Effector CD8-positive, alpha-beta T cell (primary cell): Measurements from ENCODE around the gene ACLY.
"Not testable (repeated sequence)": the region's sequence is repeated elsewhere in the genome, so short reads cannot be mapped to it uniquely, and the experiment has no call there.

Experiments
- DNase-seq: peaks from one replicate; lab custom pipeline; 2025; lab: John Stamatoyannopoulos, UW

The ACLY gene

GRCh38 chr17:41873559-41874292 lies 45.0 kb downstream of the ACLY start:
- DNase-seq = no peak

- no peak for DNase-seq
Measured at GRCh38 chr17:41871789-41872188, 47.0 kb downstream of the ACLY start.

GRCh38 chr17:41870627-41871026 lies 48.1 kb downstream of the ACLY start:
- no peak for DNase-seq

GRCh38 chr17:41870097-41870496 lies 48.7 kb downstream of the ACLY start:
- DNase-seq = no peak

GRCh38 chr17:41869426-41869825 lies 49.3 kb downstream of the ACLY start:
- no peak for DNase-seq

- DNase-seq = no peak
Measured at GRCh38 chr17:41868568-41868967, 50.2 kb downstream of the ACLY start.

- DNase-seq = no peak
Measured at GRCh38 chr17:41865596-41865893, 53.2 kb downstream of the ACLY start.

GRCh38 chr17:41864836-41865595 lies 53.7 kb downstream of the ACLY start, which contains the start of gene KLHL11:
TSS of gene KLHL11 (minus strand) at chr17:41865423. CDS start at chr17:41865370, 53 bp downstream.
- DNase-seq = peak; percentile 73

- DNase-seq = no peak
Measured at GRCh38 chr17:41864498-41864835, 54.3 kb downstream of the ACLY start.

GRCh38 chr17:41863074-41863848 lies 55.5 kb downstream of the ACLY start:
- no peak for DNase-seq

- no peak for DNase-seq
Measured at GRCh38 chr17:41860254-41860931, 58.4 kb downstream of the ACLY start.

- not testable (repeated sequence) for DNase-seq
Measured at GRCh38 chr17:41851382-41851781, 67.4 kb downstream of the ACLY start.

- DNase-seq = no peak
Measured at GRCh38 chr17:41849251-41849990, 69.3 kb downstream of the ACLY start.

- no peak for DNase-seq
Measured at GRCh38 chr17:41848788-41849187, 70.0 kb downstream of the ACLY start.

GRCh38 chr17:41844971-41845370 lies 73.8 kb downstream of the ACLY start:
- DNase-seq = no peak

GRCh38 chr17:41840781-41841180 lies 78.0 kb downstream of the ACLY start:
- not testable (repeated sequence) for DNase-seq

- not testable (repeated sequence) for DNase-seq
Measured at GRCh38 chr17:41839448-41839847, 79.3 kb downstream of the ACLY start.

- DNase-seq = no peak
Measured at GRCh38 chr17:41837761-41838538, 80.8 kb downstream of the ACLY start, which contains the start of gene KLHL10. TSS of gene KLHL10 (plus strand) at chr17:41837825. CDS start at chr17:41837933, 108 bp downstream.

GRCh38 chr17:41836550-41837196 lies 82.1 kb downstream of the ACLY start:
- no peak for DNase-seq
